HG03066 (cell line): ENCODE data around the gene MYL6B.

Experiments used
- ATAC-seq: cut with Tn5 transposase; IDR thresholded peaks from one replicate; pipeline ENCODE4 v1.9.1; 2021; ENCODE audit warnings: low read depth; ENCODE audit not compliant: unreplicated experiment

Gene MYL6B

GRCh38 chr12:56204275-56204674, 51.9 kb downstream of the MYL6B start:
- no peak for ATAC-seq

- no peak for ATAC-seq
Measured at GRCh38 chr12:56205445-56205844, 53.1 kb downstream of the MYL6B start.

GRCh38 chr12:56206452-56207166, 54.2 kb downstream of the MYL6B start:
- ATAC-seq = no peak
